ENCODE results near the gene TAOK1.

The TAOK1 gene

DNA sequence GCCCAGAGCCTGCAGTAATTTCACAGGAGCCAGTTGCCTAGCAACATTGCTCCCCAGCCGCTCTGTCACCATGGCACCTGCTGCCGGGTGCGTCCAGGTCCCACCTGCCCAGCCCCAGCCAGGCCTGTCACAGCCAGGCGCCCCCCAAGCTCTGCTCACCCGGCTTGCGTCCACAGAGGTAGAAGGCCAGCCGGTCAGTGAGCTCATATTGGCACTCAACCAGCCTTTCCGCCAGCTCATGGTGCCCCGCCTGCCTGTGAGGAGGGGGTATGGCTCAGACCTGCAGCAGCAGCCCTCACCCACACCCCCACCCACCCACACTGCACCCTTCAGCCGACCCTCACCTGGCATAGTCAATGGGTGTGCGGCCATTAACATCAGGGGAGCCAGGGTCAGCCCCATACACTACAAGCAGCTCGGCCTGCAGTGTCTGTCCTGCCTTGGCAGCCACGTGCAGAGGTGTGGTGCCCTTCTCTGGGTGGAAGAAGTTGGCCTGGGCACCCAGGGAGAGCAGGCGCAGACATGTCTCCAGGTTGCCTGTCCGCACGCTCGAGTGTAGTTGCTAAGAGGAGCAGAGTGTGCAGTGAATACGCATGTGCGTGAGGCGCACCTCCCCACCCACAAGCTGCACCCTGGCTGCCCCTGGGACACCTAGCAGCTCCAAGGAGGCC is 191.6 kb downstream of the TAOK1 start:
- no peak for DNase-seq (ENCODE audit: low read depth in 1 of 2, low spot score in 1 of 2)

DNA sequence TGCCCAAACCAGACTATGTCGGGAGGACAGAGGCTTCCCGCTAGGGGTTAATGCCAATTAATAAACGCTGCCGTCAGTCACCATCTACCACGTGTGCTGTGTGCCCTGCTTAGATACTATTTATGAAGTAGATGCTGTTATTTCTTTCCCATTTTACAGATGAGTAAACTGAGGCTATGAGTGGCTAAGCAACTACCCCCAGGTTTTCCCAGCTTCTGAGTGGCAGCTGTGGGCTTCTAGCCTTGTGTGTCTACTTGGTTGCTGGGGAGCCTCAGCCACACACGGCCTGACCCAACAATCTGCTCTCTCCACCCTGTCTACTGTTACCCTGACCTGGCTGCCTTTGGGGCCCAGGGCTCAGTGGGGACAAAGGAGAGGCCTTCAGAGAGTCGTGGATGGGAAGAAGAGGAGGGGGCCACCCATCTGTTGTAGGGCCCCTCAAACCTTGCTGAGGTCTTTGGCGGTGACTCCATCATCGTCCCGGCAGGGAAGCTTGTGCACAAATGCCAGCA is 192.1 kb downstream of the TAOK1 start:
- no peak for DNase-seq (ENCODE audit: low read depth in 1 of 2, low spot score in 1 of 2)

- no peak for DNase-seq (ENCODE audit: low read depth in 1 of 2, low spot score in 1 of 2)
These were observed 192.6 kb downstream of the TAOK1 start for GRCh38 chr17:29582772-29583171.

DNA sequence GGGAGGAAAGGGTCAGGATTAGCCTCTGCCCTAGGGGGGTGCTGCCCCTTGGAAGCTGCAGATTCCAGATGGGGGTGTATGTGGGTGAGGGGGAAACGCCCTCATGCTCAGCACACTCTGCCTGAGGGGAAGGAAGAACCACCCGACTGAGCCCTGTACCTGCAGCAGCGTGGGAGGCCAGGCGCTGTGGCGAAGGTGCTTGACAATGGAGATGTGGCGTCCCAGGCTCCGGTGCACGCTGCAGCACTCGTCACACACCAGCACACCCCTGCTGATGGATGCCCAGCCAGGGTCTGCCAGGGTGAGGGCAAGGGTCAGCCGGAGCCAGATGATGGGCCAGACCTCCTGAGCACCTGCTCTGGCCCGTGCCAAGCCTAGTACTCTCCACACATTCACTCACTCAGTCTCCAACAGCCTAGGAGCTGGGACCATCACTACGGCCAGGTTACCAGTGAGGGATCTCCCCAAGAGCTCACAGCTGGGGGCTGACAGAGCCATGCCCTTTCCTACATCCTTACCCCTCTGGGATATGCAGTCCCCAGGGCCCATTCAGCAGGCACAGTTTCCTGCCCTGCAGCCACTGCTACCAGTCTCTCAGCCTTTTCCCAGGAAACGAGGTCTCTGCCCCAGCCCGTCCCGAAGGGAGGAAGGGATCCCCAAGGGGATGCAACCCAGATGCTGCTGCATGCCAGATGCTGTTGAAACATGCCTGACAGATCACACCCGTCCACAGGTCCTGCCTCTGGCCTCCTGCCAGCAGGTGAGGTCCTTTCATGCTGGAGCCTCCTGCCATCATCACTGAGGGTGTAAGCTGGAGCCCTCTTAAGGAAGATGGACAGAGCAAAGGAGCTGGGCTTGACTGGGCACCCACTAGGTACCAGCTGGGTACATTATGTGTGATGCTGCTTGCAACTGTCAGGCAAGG is 193.4 kb downstream of the TAOK1 start:
- no peak for DNase-seq (ENCODE audit: low read depth in 1 of 2, low spot score in 1 of 2)

GRCh38 chr17:29584452-29585079 is 194.4 kb downstream of the TAOK1 start:
- no peak for DNase-seq (ENCODE audit: low read depth in 1 of 2, low spot score in 1 of 2)

GRCh38 chr17:29585080-29585751 is 195.1 kb downstream of the TAOK1 start:
- DNase-seq (ENCODE audit: low read depth in 1 of 2, low spot score in 1 of 2): no peak

GRCh38 chr17:29586676-29587469 is 196.7 kb downstream of the TAOK1 start:
- no peak for DNase-seq (ENCODE audit: low read depth in 1 of 2, low spot score in 1 of 2)

DNA sequence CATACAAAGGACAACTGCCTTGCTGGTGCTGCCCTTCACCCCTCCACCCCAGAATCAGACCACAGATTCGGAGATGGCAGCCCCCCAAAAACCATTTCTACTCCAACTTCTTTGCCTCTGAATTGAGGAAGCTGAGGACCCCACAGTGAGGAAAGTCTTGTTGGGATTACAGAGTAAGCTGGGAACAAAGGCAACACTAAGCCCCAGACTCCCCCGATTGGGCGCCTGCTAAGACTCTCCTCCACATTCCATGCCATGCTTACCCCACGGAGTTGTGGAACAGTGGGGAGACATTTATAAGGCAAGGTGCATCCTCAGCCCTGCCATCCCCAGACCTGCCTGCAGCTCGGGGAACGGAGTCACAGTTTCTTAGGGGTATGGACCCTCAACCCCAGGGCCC is 197.4 kb downstream of the TAOK1 start:
- DNase-seq (ENCODE audit: low read depth in 1 of 2, low spot score in 1 of 2): no peak

DNA sequence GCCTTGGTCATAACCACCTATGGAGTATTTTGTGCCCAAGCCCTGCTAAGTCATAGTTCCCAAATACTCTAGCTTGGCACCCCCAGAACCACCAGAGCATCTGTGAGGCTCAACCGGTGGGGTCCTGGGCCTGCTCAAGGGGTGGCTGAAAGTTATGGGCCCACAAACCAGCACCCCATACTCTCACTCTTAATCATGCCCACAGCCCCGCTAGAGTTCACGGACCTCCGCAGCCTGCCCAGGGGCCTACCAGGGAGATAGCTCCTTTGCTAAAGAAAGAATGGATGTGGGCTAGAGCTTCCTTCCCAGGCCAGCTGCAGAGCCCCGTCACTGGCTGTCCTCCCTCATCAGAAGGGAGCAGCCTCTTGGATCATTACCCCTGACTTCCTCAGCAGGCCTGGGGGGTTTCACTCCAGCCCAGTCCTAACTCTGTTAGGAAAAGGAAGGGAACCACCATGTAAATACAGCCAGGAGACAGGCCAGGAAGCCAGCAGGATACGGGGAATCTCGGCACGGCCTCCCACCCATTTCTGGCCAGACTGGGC is 197.9 kb downstream of the TAOK1 start:
- DNase-seq (ENCODE audit: low read depth in 1 of 2, low spot score in 1 of 2): no peak

GRCh38 chr17:29588562-29589411 is 198.6 kb downstream of the TAOK1 start:
- DNase-seq (ENCODE audit: low read depth in 1 of 2, low spot score in 1 of 2): no peak

GRCh38 chr17:29589524-29590410 is 199.6 kb downstream of the TAOK1 start, which contains the start of gene GIT1:
TSS of gene GIT1 (minus strand) at chr17:29589648. CDS start at chr17:29589378, 270 bp downstream.
- DNase-seq (ENCODE audit: low read depth in 1 of 2, low spot score in 1 of 2): peak; percentile 60 to 82

GRCh38 chr17:29590411-29591145 is 200.4 kb downstream of the TAOK1 start:
- DNase-seq (ENCODE audit: low read depth in 1 of 2, low spot score in 1 of 2): no peak

DNA sequence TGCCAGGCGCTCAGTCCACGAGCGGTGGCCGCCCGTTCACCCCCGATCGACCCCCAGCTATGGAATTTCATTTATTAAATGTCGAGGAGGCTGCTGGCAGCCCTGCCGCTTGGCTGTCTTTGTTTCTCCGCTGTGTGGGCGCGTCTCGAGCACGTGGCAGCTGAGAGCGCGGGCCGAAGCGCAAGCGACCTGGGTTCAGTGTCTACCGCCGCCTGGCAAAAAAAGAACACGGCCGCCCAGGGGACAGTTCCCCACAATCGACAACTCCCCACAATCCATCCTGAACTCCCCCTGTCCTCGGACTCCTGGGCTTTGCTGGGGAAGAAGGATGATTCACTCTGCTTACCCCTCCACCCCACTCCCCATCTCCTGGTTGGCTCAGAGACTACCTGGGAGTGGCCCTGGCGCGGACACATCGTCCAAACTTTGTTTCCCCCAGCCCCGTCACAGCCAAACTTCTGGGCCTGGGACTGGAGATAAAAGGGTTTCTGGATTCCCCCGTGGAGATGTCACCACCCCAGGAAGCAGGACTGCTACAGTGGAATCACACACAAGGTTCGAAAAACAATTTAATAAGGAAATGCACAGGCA is 201.1 kb downstream of the TAOK1 start:
- no peak for DNase-seq (ENCODE audit: low read depth in 1 of 2, low spot score in 1 of 2)

- peak; percentile 60 to 67 for DNase-seq (ENCODE audit: low read depth in 1 of 2, low spot score in 1 of 2)
These were observed 201.8 kb downstream of the TAOK1 start for GRCh38 chr17:29591737-29592608.

GRCh38 chr17:29592850-29593551 is 202.8 kb downstream of the TAOK1 start, which contains the start of gene ANKRD13B:
TSS of gene ANKRD13B (plus strand) at chr17:29593132. CDS start at chr17:29593622, 490 bp downstream.
- no peak for DNase-seq (ENCODE audit: low read depth in 1 of 2, low spot score in 1 of 2)

All from activated T-helper 1 cell treated with anti-CD3 and anti-CD28 coated beads, Interleukin-2, amount 50 U/mL, for 16 hours (primary cell).